Endodermal cell (in vitro differentiated cells): ENCODE measurements around the gene ZBTB25. TPM values are rescaled to one million over a fixed set of nuclear protein-coding genes. Genes with fewer than 3 reads are reported as not detected.

Experiments
- DNase-seq: peaks from one replicate; pipeline ENCODE4 v3.0.0-alpha.2; 2017
- H3K27ac ChIP-seq: 2 replicates; pipeline ENCODE4 v1.5.1; 2013; ENCODE audit warnings: mild to moderate bottlenecking, low read depth, low read length, moderate library complexity
- H3K27me3 ChIP-seq: 2 replicates; pipeline ENCODE4 v1.6.1; 2013; ENCODE audit warnings: mild to moderate bottlenecking, low read length, moderate library complexity; ENCODE audit not compliant: insufficient read depth, control insufficient read depth, poor library complexity, severe bottlenecking
- H3K36me3 ChIP-seq: 2 replicates; pipeline ENCODE4 v1.7.0; 2013; ENCODE audit warnings: mild to moderate bottlenecking, low read length, moderate library complexity; ENCODE audit not compliant: control insufficient read depth, insufficient read depth
- H3K4me1 ChIP-seq: one replicate; pipeline ENCODE4 v1.7.0; 2013; ENCODE audit warnings: low read length; ENCODE audit not compliant: control insufficient read depth, insufficient read depth
- H3K4me3 ChIP-seq: 2 replicates; pipeline ENCODE4 v1.5.1; 2013; ENCODE audit warnings: mild to moderate bottlenecking, low read length, moderate library complexity
- H3K9ac ChIP-seq: 2 replicates; pipeline ENCODE4 v1.6.1; 2013; ENCODE audit warnings: mild to moderate bottlenecking, low read length, moderate library complexity; ENCODE audit not compliant: poor library complexity, severe bottlenecking; ENCODE audit errors: extremely low read depth
- H3K9me3 ChIP-seq: 2 replicates; pipeline ENCODE4 v1.6.1; 2013; ENCODE audit warnings: mild to moderate bottlenecking, low read length, moderate library complexity; ENCODE audit not compliant: control insufficient read depth
- H3K27ac Mint-ChIP-seq: 2 replicates; pipeline ENCODE4 v1.8.0; 2020; ENCODE audit warnings: mixed read lengths
- H3K27me3 Mint-ChIP-seq: 2 replicates; pipeline ENCODE4 v1.8.0; 2021; ENCODE audit warnings: mild to moderate bottlenecking, mixed read lengths; ENCODE audit not compliant: insufficient read depth
- H3K36me3 Mint-ChIP-seq: 2 replicates; pipeline ENCODE4 v1.8.0; 2020; ENCODE audit warnings: low read depth, mixed read lengths
- H3K4me1 Mint-ChIP-seq: 2 replicates; pipeline ENCODE4 v1.8.0; 2020; ENCODE audit warnings: mixed read lengths
- H3K4me3 Mint-ChIP-seq: 2 replicates; pipeline ENCODE4 v1.8.0; 2020; ENCODE audit warnings: mild to moderate bottlenecking, moderate library complexity, mixed read lengths
- H3K9me3 Mint-ChIP-seq: 2 replicates; pipeline ENCODE4 v1.8.0; 2020; ENCODE audit warnings: mild to moderate bottlenecking, mixed read lengths
- CTCF ChIP-seq: fragments of 200-600 bp; sonication (generic); conservative IDR thresholded peaks from 2 replicates; pipeline ENCODE4 v1.5.0; 2021; ENCODE audit warnings: antibody characterized with exemption, mild to moderate bottlenecking
- WGBS, 2 experiments: methylation state at CpG; one replicate each; pipeline versions ENCODE4 v1.1.5 to v1.1.7; 2013; ENCODE audit warnings: missing lambda C conversion rate in 2 of 2, mixed read lengths in 1 of 2; ENCODE audit not compliant: insufficient coverage in 1 of 2, insufficient read length in 1 of 2; 5-methylcytosine and 5-hydroxymethylcytosine counted together
- total RNA-seq, 2 donors: library from RNA; stranded (reverse); fragmentation: NEBNext Ultra II Directional in 1 of 2; extraction: Animal tissue kit (Norgen Biotek cat#: 25700) in 1 of 2; gene quantifications; 2 replicates in 1 of 2; 3 replicates in 1 of 2; pipeline ENCODE4 v1.2.1, GENCODE V29; 2021

ZBTB25 gene
- total RNA-seq, 2 donors from 2014 or later, result 14.0 to 17.0 TPM

GRCh38 chr14:64423987-64424386 is 79.7 kb downstream of the ZBTB25 start:
- no peak for DNase-seq
- Histone ChIP-seq H3K27me3 (no peaks in the 10 kb centered on the region), H3K9ac (no peak overlapping the region), H3K4me3 (no peak overlapping the region), H3K4me1 (no peaks in the 10 kb centered on the region), H3K9me3 (no peaks in the 10 kb centered on the region), H3K27ac (no peak overlapping the region), H3K36me3 (peaks cover 47% of the 10 kb centered on the region)
- no peak for TF ChIP-seq CTCF
- Mint-ChIP-seq H3K27ac (no peak overlapping the region), H3K4me1 (no peaks in the 10 kb centered on the region), H3K4me3 (no peak overlapping the region), H3K27me3 (no peaks in the 10 kb centered on the region), H3K9me3 (no peaks in the 10 kb centered on the region), H3K36me3 (peaks cover 80% of the 10 kb centered on the region)
- 94% methylated on average over 6 of the region's 6 CpGs; no CpG with 5 or more reads in 1 of the 2 experiments for WGBS, 2 experiments

DNA sequence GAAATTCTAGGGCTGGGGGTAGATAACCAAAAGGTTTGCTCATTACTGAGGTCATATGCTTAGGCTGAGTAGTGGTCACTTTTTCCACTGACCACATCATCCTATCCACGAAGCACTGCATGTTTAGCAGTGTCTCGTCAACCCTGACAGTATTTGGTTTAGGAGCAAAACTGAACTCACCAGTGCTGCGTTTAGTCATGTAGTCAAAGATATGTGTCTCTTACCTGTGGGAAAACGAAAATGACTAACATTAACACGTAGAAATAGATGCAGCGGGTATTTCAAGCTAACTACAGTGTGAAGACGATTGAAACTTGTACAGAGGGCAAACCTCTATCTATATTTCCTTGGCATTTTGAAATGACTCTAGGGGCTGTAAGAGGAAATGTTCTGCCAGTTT is 80.9 kb downstream of the ZBTB25 start:
- no peak overlapping the region for H3K27ac Mint-ChIP-seq
- 93 to 95% methylated on average over 7 of the region's 7 CpGs for WGBS, 2 experiments
- Histone ChIP-seq H3K4me3 (no peak overlapping the region), H3K36me3 (peaks cover 53% of the 10 kb centered on the region), H3K4me1 (no peaks in the 10 kb centered on the region), H3K9me3 (no peaks in the 10 kb centered on the region), H3K27me3 (no peaks in the 10 kb centered on the region), H3K9ac (no peak overlapping the region), H3K27ac (no peak overlapping the region)
- no peaks in the 10 kb centered on the region for H3K9me3 Mint-ChIP-seq
- no peak for TF ChIP-seq CTCF
- H3K4me3 Mint-ChIP-seq, result no peak overlapping the region
- H3K36me3 Mint-ChIP-seq, result peaks cover 83% of the 10 kb centered on the region
- no peaks in the 10 kb centered on the region for H3K4me1 Mint-ChIP-seq
- no peaks in the 10 kb centered on the region for H3K27me3 Mint-ChIP-seq
- DNase-seq, result no peak

DNA sequence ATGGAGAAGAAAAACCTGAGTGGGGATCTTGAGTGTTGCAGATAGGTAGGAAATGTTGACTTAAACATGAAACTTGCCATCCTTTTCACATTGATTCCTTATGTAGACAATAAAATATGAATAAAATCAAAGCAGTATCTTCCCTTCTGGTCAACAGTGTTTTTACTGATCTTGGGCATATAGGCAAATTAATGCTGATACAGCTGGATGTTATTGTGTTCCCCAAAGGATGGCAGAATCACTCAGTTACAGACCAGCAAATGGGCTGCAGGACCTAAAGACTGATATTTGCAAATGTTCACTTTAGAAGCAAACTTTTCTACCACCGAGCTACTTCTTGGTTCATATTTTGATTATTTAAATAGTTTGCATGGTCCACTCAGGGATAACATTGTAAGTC is 81.6 kb downstream of the ZBTB25 start:
- Histone ChIP-seq H3K27me3 (no peaks in the 10 kb centered on the region), H3K4me3 (no peak overlapping the region), H3K9ac (no peak overlapping the region), H3K4me1 (no peaks in the 10 kb centered on the region), H3K9me3 (no peaks in the 10 kb centered on the region), H3K27ac (no peak overlapping the region), H3K36me3 (peaks cover 52% of the 10 kb centered on the region)
- H3K4me1 Mint-ChIP-seq, result no peaks in the 10 kb centered on the region
- no peaks in the 10 kb centered on the region for H3K27me3 Mint-ChIP-seq
- no peak overlapping the region for H3K4me3 Mint-ChIP-seq
- 100% methylated on average over 1 of the region's 1 CpG; no CpG with 5 or more reads in 1 of the 2 experiments for WGBS, 2 experiments
- H3K36me3 Mint-ChIP-seq, result peaks cover 81% of the 10 kb centered on the region
- no peaks in the 10 kb centered on the region for H3K9me3 Mint-ChIP-seq
- no peak for TF ChIP-seq CTCF
- H3K27ac Mint-ChIP-seq, result no peak overlapping the region
- DNase-seq, result no peak
